H9 (cell line): ENCODE results near the gene TTC7B. TPM values are rescaled to one million over a fixed set of nuclear protein-coding genes. Genes with fewer than 3 reads are reported as not detected.

Source experiments
- DNase-seq: peaks from one replicate; pipeline ENCODE4 v3.0.0-alpha.2; 2017
- H2AFZ ChIP-seq: one replicate; pipeline ENCODE4 v1.6.1; 2013; ENCODE audit warnings: mild to moderate bottlenecking, low read length, control low read depth, moderate library complexity
- H2AK5ac ChIP-seq: 2 replicates; pipeline ENCODE4 v1.6.1; 2013; ENCODE audit warnings: low read length, control low read depth, mixed read lengths; ENCODE audit not compliant: insufficient read length
- H2BK120ac ChIP-seq: one replicate; pipeline ENCODE4 v1.6.1; 2013; ENCODE audit warnings: low read depth, mild to moderate bottlenecking, low read length, control low read depth, inconsistent platforms; ENCODE audit not compliant: poor library complexity, severe bottlenecking
- H2BK12ac ChIP-seq: 2 replicates; pipeline ENCODE4 v1.6.1; 2013; ENCODE audit warnings: low read length, control low read depth, mixed read lengths, low read depth; ENCODE audit not compliant: insufficient read length
- H2BK15ac ChIP-seq: 2 replicates; pipeline ENCODE4 v1.6.1; 2013; ENCODE audit warnings: low read depth, low read length, control low read depth
- H2BK20ac ChIP-seq: one replicate; pipeline ENCODE4 v1.6.1; 2013; ENCODE audit warnings: low read depth, mild to moderate bottlenecking, low read length, control low read depth, inconsistent platforms; ENCODE audit not compliant: poor library complexity, severe bottlenecking
- H2BK5ac ChIP-seq: 2 replicates; pipeline ENCODE4 v1.6.1; 2013; ENCODE audit warnings: low read length, control low read depth, mixed read lengths; ENCODE audit not compliant: insufficient read length
- H3K14ac ChIP-seq: 2 replicates; pipeline ENCODE4 v1.6.1; 2013; ENCODE audit warnings: low read length, control low read depth; ENCODE audit not compliant: insufficient read depth
- H3K18ac ChIP-seq: 2 replicates; pipeline ENCODE4 v1.6.1; 2013; ENCODE audit warnings: low read depth, mild to moderate bottlenecking, mixed read lengths, low read length, control low read depth; ENCODE audit not compliant: insufficient read length
- H3K23ac ChIP-seq: 2 replicates; pipeline ENCODE4 v1.6.1; 2013; ENCODE audit warnings: low read length, control low read depth, mixed read lengths, low read depth; ENCODE audit not compliant: insufficient read length
- H3K23me2 ChIP-seq: 2 replicates; pipeline ENCODE4 v1.6.1; 2013; ENCODE audit warnings: low read depth, mild to moderate bottlenecking, mixed read lengths, low read length, control low read depth; ENCODE audit not compliant: insufficient read length, poor library complexity, severe bottlenecking
- H3K27ac ChIP-seq: 2 replicates; pipeline ENCODE4 v1.5.1; 2013; ENCODE audit warnings: low read length, control low read depth, mixed read lengths, low read depth; ENCODE audit not compliant: insufficient read length
- H3K27me3 ChIP-seq: 2 replicates; pipeline ENCODE4 v1.6.1; 2013; ENCODE audit warnings: low read length, control low read depth, inconsistent platforms; ENCODE audit not compliant: insufficient read depth
- H3K4ac ChIP-seq: 2 replicates; pipeline ENCODE4 v1.6.1; 2013; ENCODE audit warnings: low read depth, mild to moderate bottlenecking, control low read depth, inconsistent platforms, low read length, moderate library complexity
- H3K4me1 ChIP-seq: 2 replicates; pipeline ENCODE4 v1.6.1; 2013; ENCODE audit warnings: low read length, control low read depth, inconsistent platforms; ENCODE audit not compliant: insufficient read depth
- H3K4me2 ChIP-seq: 2 replicates; pipeline ENCODE4 v1.6.1; 2013; ENCODE audit warnings: low read length, control low read depth, mixed read lengths; ENCODE audit not compliant: insufficient read length, insufficient read depth
- H3K56ac ChIP-seq: 2 replicates; pipeline ENCODE4 v1.6.1; 2013; ENCODE audit warnings: low read depth, mild to moderate bottlenecking, mixed read lengths, low read length, control low read depth; ENCODE audit not compliant: insufficient read length
- H3K79me1 ChIP-seq: 2 replicates; pipeline ENCODE4 v1.6.1; 2013; ENCODE audit warnings: low read depth, mild to moderate bottlenecking, moderate library complexity, low read length, control low read depth, inconsistent platforms; ENCODE audit not compliant: insufficient read depth, poor library complexity, severe bottlenecking
- H3K79me2 ChIP-seq: 2 replicates; pipeline ENCODE4 v1.6.1; 2013; ENCODE audit warnings: low read length, control low read depth, inconsistent platforms; ENCODE audit not compliant: insufficient read depth
- H3K9ac ChIP-seq: 2 replicates; pipeline ENCODE4 v1.6.1; 2013; ENCODE audit warnings: low read length, control low read depth, mixed read lengths; ENCODE audit not compliant: insufficient read length; ENCODE audit errors: extremely low read depth
- H3K9me3 ChIP-seq: one replicate; pipeline ENCODE4 v1.6.1; 2013; ENCODE audit warnings: low read depth, low read length, inconsistent platforms; ENCODE audit not compliant: control insufficient read depth
- H3T11ph ChIP-seq: one replicate; pipeline ENCODE4 v1.6.1; 2013; ENCODE audit warnings: mild to moderate bottlenecking, low read length, control low read depth, inconsistent platforms
- H4K20me1 ChIP-seq: one replicate; pipeline ENCODE4 v1.6.1; 2013; ENCODE audit not compliant: control insufficient read depth, insufficient read length, insufficient read depth
- H4K5ac ChIP-seq: 2 replicates; pipeline ENCODE4 v1.6.1; 2013; ENCODE audit warnings: low read depth, mild to moderate bottlenecking, mixed read lengths, low read length, control low read depth; ENCODE audit not compliant: insufficient read length
- H4K8ac ChIP-seq: replicated peaks from 2 replicates; pipeline ENCODE4 v1.6.1; 2013; ENCODE audit warnings: low read length, control low read depth, mixed read lengths, low read depth; ENCODE audit not compliant: insufficient read length
- H4K91ac ChIP-seq: 2 replicates; pipeline ENCODE4 v1.6.1; 2013; ENCODE audit warnings: low read depth, mild to moderate bottlenecking, moderate library complexity, mixed read lengths, low read length, control low read depth; ENCODE audit not compliant: insufficient read length
- H3K27ac Mint-ChIP-seq, 3 experiments: 2 replicates in 2 of 3; 3 replicates in 1 of 3; pipeline ENCODE4 v1.8.0; 2020 to 2021; ENCODE audit warnings: mixed read lengths in 3 of 3, mild to moderate bottlenecking in 1 of 3, moderate library complexity in 1 of 3
- H3K27me3 Mint-ChIP-seq: 2 replicates; pipeline ENCODE4 v1.8.0; 2021; ENCODE audit warnings: low read depth, mild to moderate bottlenecking, moderate library complexity, mixed read lengths
- H3K36me3 Mint-ChIP-seq, 3 experiments: 2 replicates in 2 of 3; 3 replicates in 1 of 3; pipeline ENCODE4 v1.8.0; 2020 to 2021; ENCODE audit warnings: low read depth in 3 of 3, mixed read lengths in 3 of 3; ENCODE audit not compliant: insufficient read depth in 1 of 3
- H3K4me1 Mint-ChIP-seq, 2 experiments: 2 replicates each; pipeline ENCODE4 v1.8.0; 2020; ENCODE audit warnings: mixed read lengths in 2 of 2
- H3K4me3 Mint-ChIP-seq, 2 experiments: 2 replicates in 1 of 2; 3 replicates in 1 of 2; pipeline ENCODE4 v1.8.0; 2020 to 2021; ENCODE audit warnings: mild to moderate bottlenecking in 2 of 2, mixed read lengths in 2 of 2, moderate library complexity in 1 of 2
- H3K9me3 Mint-ChIP-seq, 2 experiments: 2 replicates in 1 of 2; 3 replicates in 1 of 2; pipeline ENCODE4 v1.8.0; 2020; ENCODE audit warnings: mild to moderate bottlenecking in 2 of 2, mixed read lengths in 2 of 2, moderate library complexity in 1 of 2
- CTCF ChIP-seq: fragments of 200-600 bp; sonication (generic); conservative IDR thresholded peaks from 3 replicates; pipeline ENCODE4 v1.8.0; 2021; ENCODE audit warnings: antibody characterized with exemption, mild to moderate bottlenecking
- WGBS: extraction: QIAGEN DNeasy Blood & Tissue Kit; methylation state at CpG from one replicate; pipeline ENCODE4 v1.1.7; 2013; ENCODE audit warnings: missing lambda C conversion rate, low lambda C conversion rate, mixed read lengths; ENCODE audit not compliant: insufficient read length; ENCODE audit errors: extremely low coverage; 5-methylcytosine and 5-hydroxymethylcytosine counted together
- total RNA-seq: library from RNA; stranded (reverse); gene quantifications from 2 replicates; pipeline ENCODE4 v1.2.1, GENCODE V29; 2021

The TTC7B gene
- total RNA-seq, 1 experiment from 2014 or later = 33.7 TPM

DNA sequence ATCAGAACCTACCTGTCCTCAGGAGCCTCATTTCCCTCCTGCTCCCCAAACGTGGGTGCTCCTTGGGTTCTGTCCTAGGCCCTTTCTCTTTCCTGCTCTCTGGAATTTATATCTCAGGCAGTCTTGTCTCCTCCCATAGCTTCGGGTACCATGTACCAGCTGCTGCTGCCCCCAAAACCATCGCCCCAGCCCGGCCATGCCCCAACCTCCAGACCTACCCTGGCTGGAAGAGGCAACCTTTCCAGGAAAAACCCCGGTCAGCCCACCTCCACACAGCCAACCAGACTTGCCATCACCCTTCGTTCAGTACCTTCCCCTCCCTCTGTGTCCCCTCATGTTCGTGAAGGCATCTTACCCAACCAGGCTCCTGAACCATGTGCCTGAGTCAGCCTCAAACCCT, 254.3 kb downstream of the TTC7B start:
- H2BK5ac ChIP-seq = no peak overlapping the region
- H3K9me3 ChIP-seq = no peaks in the 10 kb centered on the region
- no peak overlapping the region for H2AK5ac ChIP-seq
- H3K56ac ChIP-seq = no peak overlapping the region
- no CpG with 5 or more reads among the region's 7 CpGs for WGBS
- H3K14ac ChIP-seq = no peak overlapping the region
- H3K27me3 Mint-ChIP-seq = no peaks in the 10 kb centered on the region
- no peak overlapping the region for H2BK20ac ChIP-seq
- H3K4ac ChIP-seq = no peak overlapping the region
- H3K23ac ChIP-seq = no peak overlapping the region
- H3K27me3 ChIP-seq = no peaks in the 10 kb centered on the region
- H3K4me3 Mint-ChIP-seq = no peak overlapping the region
- no peak overlapping the region for H2BK120ac ChIP-seq
- no peak for TF ChIP-seq CTCF
- peaks cover 10 to 13% of the 10 kb centered on the region in 2 experiments for H3K4me1 Mint-ChIP-seq
- H3K9ac ChIP-seq = no peak overlapping the region
- no peaks in the 10 kb centered on the region for H3K79me2 ChIP-seq
- H3K4me1 ChIP-seq = no peaks in the 10 kb centered on the region; the same call in 1 of the 2 replicates
- no peak overlapping the region for H3K27ac ChIP-seq
- no peak overlapping the region for H3K4me2 ChIP-seq
- no peak overlapping the region for H4K8ac ChIP-seq
- no peak overlapping the region for H2BK12ac ChIP-seq
- no peak overlapping the region for H4K91ac ChIP-seq
- no peaks in the 10 kb centered on the region for H3K9me3 Mint-ChIP-seq
- no peaks in the 10 kb centered on the region for H3K23me2 ChIP-seq
- H2BK15ac ChIP-seq = no peak overlapping the region
- H3K36me3 Mint-ChIP-seq = peaks cover 0 to 7% (median 2%) of the 10 kb centered on the region in 3 experiments; a peak in 5 of 7 replicates
- H2AFZ ChIP-seq = no peak overlapping the region
- no peak overlapping the region for H4K5ac ChIP-seq
- no peak overlapping the region for H3K18ac ChIP-seq
- DNase-seq = no peak
- no peaks in the 10 kb centered on the region for H3K79me1 ChIP-seq
- no peak overlapping the region for H3K27ac Mint-ChIP-seq
- no peaks in the 10 kb centered on the region for H4K20me1 ChIP-seq
- H3T11ph ChIP-seq = no peak overlapping the region
